H9 (cell line): ENCODE results near the gene EBP. TPM values are rescaled to one million over a fixed set of nuclear protein-coding genes. Genes with fewer than 3 reads are reported as not detected.

Experiments
- DNase-seq: peaks from one replicate; pipeline ENCODE4 v3.0.0-alpha.2; 2017
- H2AFZ ChIP-seq: one replicate; pipeline ENCODE4 v1.6.1; 2013; ENCODE audit warnings: mild to moderate bottlenecking, low read length, control low read depth, moderate library complexity
- H2AK5ac ChIP-seq: 2 replicates; pipeline ENCODE4 v1.6.1; 2013; ENCODE audit warnings: low read length, control low read depth, mixed read lengths; ENCODE audit not compliant: insufficient read length
- H2BK120ac ChIP-seq: one replicate; pipeline ENCODE4 v1.6.1; 2013; ENCODE audit warnings: low read depth, mild to moderate bottlenecking, low read length, control low read depth, inconsistent platforms; ENCODE audit not compliant: poor library complexity, severe bottlenecking
- H2BK12ac ChIP-seq: 2 replicates; pipeline ENCODE4 v1.6.1; 2013; ENCODE audit warnings: low read length, control low read depth, mixed read lengths, low read depth; ENCODE audit not compliant: insufficient read length
- H2BK15ac ChIP-seq: 2 replicates; pipeline ENCODE4 v1.6.1; 2013; ENCODE audit warnings: low read depth, low read length, control low read depth
- H2BK20ac ChIP-seq: one replicate; pipeline ENCODE4 v1.6.1; 2013; ENCODE audit warnings: low read depth, mild to moderate bottlenecking, low read length, control low read depth, inconsistent platforms; ENCODE audit not compliant: poor library complexity, severe bottlenecking
- H2BK5ac ChIP-seq: 2 replicates; pipeline ENCODE4 v1.6.1; 2013; ENCODE audit warnings: low read length, control low read depth, mixed read lengths; ENCODE audit not compliant: insufficient read length
- H3K14ac ChIP-seq: 2 replicates; pipeline ENCODE4 v1.6.1; 2013; ENCODE audit warnings: low read length, control low read depth; ENCODE audit not compliant: insufficient read depth
- H3K18ac ChIP-seq: 2 replicates; pipeline ENCODE4 v1.6.1; 2013; ENCODE audit warnings: low read depth, mild to moderate bottlenecking, mixed read lengths, low read length, control low read depth; ENCODE audit not compliant: insufficient read length
- H3K23ac ChIP-seq: 2 replicates; pipeline ENCODE4 v1.6.1; 2013; ENCODE audit warnings: low read length, control low read depth, mixed read lengths, low read depth; ENCODE audit not compliant: insufficient read length
- H3K23me2 ChIP-seq: 2 replicates; pipeline ENCODE4 v1.6.1; 2013; ENCODE audit warnings: low read depth, mild to moderate bottlenecking, mixed read lengths, low read length, control low read depth; ENCODE audit not compliant: insufficient read length, poor library complexity, severe bottlenecking
- H3K27ac ChIP-seq: 2 replicates; pipeline ENCODE4 v1.5.1; 2013; ENCODE audit warnings: low read length, control low read depth, mixed read lengths, low read depth; ENCODE audit not compliant: insufficient read length
- H3K27me3 ChIP-seq: 2 replicates; pipeline ENCODE4 v1.6.1; 2013; ENCODE audit warnings: low read length, control low read depth, inconsistent platforms; ENCODE audit not compliant: insufficient read depth
- H3K4ac ChIP-seq: 2 replicates; pipeline ENCODE4 v1.6.1; 2013; ENCODE audit warnings: low read depth, mild to moderate bottlenecking, control low read depth, inconsistent platforms, low read length, moderate library complexity
- H3K4me1 ChIP-seq: 2 replicates; pipeline ENCODE4 v1.6.1; 2013; ENCODE audit warnings: low read length, control low read depth, inconsistent platforms; ENCODE audit not compliant: insufficient read depth
- H3K4me2 ChIP-seq: 2 replicates; pipeline ENCODE4 v1.6.1; 2013; ENCODE audit warnings: low read length, control low read depth, mixed read lengths; ENCODE audit not compliant: insufficient read length, insufficient read depth
- H3K56ac ChIP-seq: 2 replicates; pipeline ENCODE4 v1.6.1; 2013; ENCODE audit warnings: low read depth, mild to moderate bottlenecking, mixed read lengths, low read length, control low read depth; ENCODE audit not compliant: insufficient read length
- H3K79me1 ChIP-seq: 2 replicates; pipeline ENCODE4 v1.6.1; 2013; ENCODE audit warnings: low read depth, mild to moderate bottlenecking, moderate library complexity, low read length, control low read depth, inconsistent platforms; ENCODE audit not compliant: insufficient read depth, poor library complexity, severe bottlenecking
- H3K79me2 ChIP-seq: 2 replicates; pipeline ENCODE4 v1.6.1; 2013; ENCODE audit warnings: low read length, control low read depth, inconsistent platforms; ENCODE audit not compliant: insufficient read depth
- H3K9ac ChIP-seq: 2 replicates; pipeline ENCODE4 v1.6.1; 2013; ENCODE audit warnings: low read length, control low read depth, mixed read lengths; ENCODE audit not compliant: insufficient read length; ENCODE audit errors: extremely low read depth
- H3K9me3 ChIP-seq: one replicate; pipeline ENCODE4 v1.6.1; 2013; ENCODE audit warnings: low read depth, low read length, inconsistent platforms; ENCODE audit not compliant: control insufficient read depth
- H3T11ph ChIP-seq: one replicate; pipeline ENCODE4 v1.6.1; 2013; ENCODE audit warnings: mild to moderate bottlenecking, low read length, control low read depth, inconsistent platforms
- H4K20me1 ChIP-seq: one replicate; pipeline ENCODE4 v1.6.1; 2013; ENCODE audit not compliant: control insufficient read depth, insufficient read length, insufficient read depth
- H4K5ac ChIP-seq: 2 replicates; pipeline ENCODE4 v1.6.1; 2013; ENCODE audit warnings: low read depth, mild to moderate bottlenecking, mixed read lengths, low read length, control low read depth; ENCODE audit not compliant: insufficient read length
- H4K8ac ChIP-seq: replicated peaks from 2 replicates; pipeline ENCODE4 v1.6.1; 2013; ENCODE audit warnings: low read length, control low read depth, mixed read lengths, low read depth; ENCODE audit not compliant: insufficient read length
- H4K91ac ChIP-seq: 2 replicates; pipeline ENCODE4 v1.6.1; 2013; ENCODE audit warnings: low read depth, mild to moderate bottlenecking, moderate library complexity, mixed read lengths, low read length, control low read depth; ENCODE audit not compliant: insufficient read length
- H3K27ac Mint-ChIP-seq, 3 experiments: 2 replicates in 2 of 3; 3 replicates in 1 of 3; pipeline ENCODE4 v1.8.0; 2020 to 2021; ENCODE audit warnings: mixed read lengths in 3 of 3, mild to moderate bottlenecking in 1 of 3, moderate library complexity in 1 of 3
- H3K27me3 Mint-ChIP-seq: 2 replicates; pipeline ENCODE4 v1.8.0; 2021; ENCODE audit warnings: low read depth, mild to moderate bottlenecking, moderate library complexity, mixed read lengths
- H3K36me3 Mint-ChIP-seq, 3 experiments: 2 replicates in 2 of 3; 3 replicates in 1 of 3; pipeline ENCODE4 v1.8.0; 2020 to 2021; ENCODE audit warnings: low read depth in 3 of 3, mixed read lengths in 3 of 3; ENCODE audit not compliant: insufficient read depth in 1 of 3
- H3K4me1 Mint-ChIP-seq, 2 experiments: 2 replicates each; pipeline ENCODE4 v1.8.0; 2020; ENCODE audit warnings: mixed read lengths in 2 of 2
- H3K4me3 Mint-ChIP-seq, 2 experiments: 2 replicates in 1 of 2; 3 replicates in 1 of 2; pipeline ENCODE4 v1.8.0; 2020 to 2021; ENCODE audit warnings: mild to moderate bottlenecking in 2 of 2, mixed read lengths in 2 of 2, moderate library complexity in 1 of 2
- H3K9me3 Mint-ChIP-seq, 2 experiments: 2 replicates in 1 of 2; 3 replicates in 1 of 2; pipeline ENCODE4 v1.8.0; 2020; ENCODE audit warnings: mild to moderate bottlenecking in 2 of 2, mixed read lengths in 2 of 2, moderate library complexity in 1 of 2
- CTCF ChIP-seq: fragments of 200-600 bp; sonication (generic); conservative IDR thresholded peaks from 3 replicates; pipeline ENCODE4 v1.8.0; 2021; ENCODE audit warnings: antibody characterized with exemption, mild to moderate bottlenecking
- WGBS: extraction: QIAGEN DNeasy Blood & Tissue Kit; methylation state at CpG from one replicate; pipeline ENCODE4 v1.1.7; 2013; ENCODE audit warnings: missing lambda C conversion rate, low lambda C conversion rate, mixed read lengths; ENCODE audit not compliant: insufficient read length; ENCODE audit errors: extremely low coverage; 5-methylcytosine and 5-hydroxymethylcytosine counted together
- total RNA-seq: library from RNA; stranded (reverse); gene quantifications from 2 replicates; pipeline ENCODE4 v1.2.1, GENCODE V29; 2021

EBP gene
- total RNA-seq, 1 experiment from 2014 or later, result 117 TPM

- H2BK5ac ChIP-seq, result no peak overlapping the region
- no peaks in the 10 kb centered on the region for H3K79me2 ChIP-seq
- no peak overlapping the region for H3K18ac ChIP-seq
- no CpG with 5 or more reads among the region's 1 CpG for WGBS
- H4K20me1 ChIP-seq, result no peaks in the 10 kb centered on the region
- no peak overlapping the region for H2BK120ac ChIP-seq
- Mint-ChIP-seq H3K4me3 (no peak overlapping the region), H3K27ac (no peak overlapping the region), H3K4me1 (0 out of 4 replicates have a peak, but pooled peaks cover 0 to 3% of the 10 kb centered on the region in 2 experiments), H3K36me3 (peaks cover 1 to 7% (median 6%) of the 10 kb centered on the region in 3 experiments), H3K27me3 (no peaks in the 10 kb centered on the region; the same call in none of the 2 replicates), H3K9me3 (peaks cover 51 to 64% of the 10 kb centered on the region in 2 experiments)
- no peaks in the 10 kb centered on the region for H3K79me1 ChIP-seq
- no peak overlapping the region for H3K23ac ChIP-seq
- H2BK15ac ChIP-seq, result no peak overlapping the region
- no peak overlapping the region for H3K56ac ChIP-seq
- H3K4me1 ChIP-seq, result no peaks in the 10 kb centered on the region
- no peak overlapping the region for H4K91ac ChIP-seq
- H2BK12ac ChIP-seq, result no peak overlapping the region
- H3T11ph ChIP-seq, result no peak overlapping the region
- H4K8ac ChIP-seq, result no peak overlapping the region
- no peak overlapping the region for H3K4me2 ChIP-seq
- no peaks in the 10 kb centered on the region for H3K9me3 ChIP-seq
- H3K27ac ChIP-seq, result no peak overlapping the region
- no peak overlapping the region for H3K4ac ChIP-seq
- H2AFZ ChIP-seq, result no peak overlapping the region
- TF ChIP-seq CTCF, result no peak
- no peak overlapping the region for H3K14ac ChIP-seq
- H2AK5ac ChIP-seq, result no peak overlapping the region
- no peaks in the 10 kb centered on the region for H3K27me3 ChIP-seq
- peaks cover 4% of the 10 kb centered on the region for H3K23me2 ChIP-seq
- no peak overlapping the region for H2BK20ac ChIP-seq
- no peak overlapping the region for H3K9ac ChIP-seq
- no peak overlapping the region for H4K5ac ChIP-seq
- DNase-seq, result no peak
These were observed 48.4 kb downstream of the EBP start for GRCh38 chrX:48569958-48570357.
